H1 (cell line): Measurements from ENCODE around the gene ZBED4. TPM values are rescaled to one million over a fixed set of nuclear protein-coding genes. Genes with fewer than 3 reads are reported as not detected.

Experiments
- TEAD4 ChIP-seq: IDR thresholded peaks from 2 replicates; pipeline ENCODE4 v1.6.1; 2012; ENCODE audit warnings: low read depth, low read length, inconsistent platforms, mixed read lengths
- polyA plus RNA-seq, 7 experiments: library from polyadenylated mRNA; depleted of rRNA in 3 of 7; stranded (reverse) in 5 of 7; unstranded in 2 of 7; fragments of >200 nt in 5 of 7; fragments of 200-250 nt in 2 of 7; gene quantifications; 1 replicate in 5 of 7; 2 replicates in 1 of 7; 4 replicates in 1 of 7; pipeline versions ENCODE4 v1.2.1 to v1.2.3, GENCODE V29; 2011 to 2013; ENCODE audit warnings: missing spikeins in 2 of 7, mixed read lengths in 2 of 7
- total RNA-seq: library from RNA; stranded (reverse); fragmentation: NEBNext Ultra II Directional; extraction: Animal tissue kit (Norgen Biotek cat#: 25700); gene quantifications from 2 replicates; pipeline ENCODE4 v1.2.1, GENCODE V29; 2021

Gene ZBED4
- total and polyA plus RNA-seq, 2 of the 8 experiments (the other 6 are each of a cell fraction or from before 2014, with no cell fraction given) = 11.0 to 28.3 TPM

DNA sequence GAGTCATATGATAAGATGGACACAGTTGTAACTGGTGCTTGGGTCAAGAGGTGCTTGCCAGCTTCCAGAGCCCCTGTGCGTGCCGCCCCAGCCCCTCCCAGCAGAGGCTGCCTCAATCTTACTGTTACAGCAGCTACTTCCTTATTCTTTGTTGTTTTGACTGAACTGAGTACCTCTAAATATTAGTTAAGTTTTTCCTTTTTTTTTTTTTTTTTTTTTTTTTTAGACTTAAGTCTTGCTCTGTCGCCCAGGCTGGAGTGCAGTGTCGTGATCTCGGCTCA is 8.8 kb downstream of the ZBED4 start (continued):
- TF ChIP-seq TEAD4 = no peak
